LNCaP clone FGC (cell line): ENCODE data around the gene CR1.

ENCODE experiments used
- DNase-seq: peaks from one replicate; pipeline ENCODE4 v3.0.0-alpha.2; 2011; ENCODE audit warnings: low read depth
- H3K4me3 ChIP-seq: 2 replicates; pipeline ENCODE4 v1.5.1; 2011; ENCODE audit warnings: mild to moderate bottlenecking, low read depth, low read length, control low read depth
- TF ChIP-seq, protein P1 (sequence below): IDR thresholded peaks from 2 replicates; pipeline ENCODE4 v1.5.1; 2012; ENCODE audit warnings: mild to moderate bottlenecking; ENCODE audit not compliant: control insufficient read depth, insufficient read depth; ENCODE audit errors: extremely low read depth

CR1 gene

DNA sequence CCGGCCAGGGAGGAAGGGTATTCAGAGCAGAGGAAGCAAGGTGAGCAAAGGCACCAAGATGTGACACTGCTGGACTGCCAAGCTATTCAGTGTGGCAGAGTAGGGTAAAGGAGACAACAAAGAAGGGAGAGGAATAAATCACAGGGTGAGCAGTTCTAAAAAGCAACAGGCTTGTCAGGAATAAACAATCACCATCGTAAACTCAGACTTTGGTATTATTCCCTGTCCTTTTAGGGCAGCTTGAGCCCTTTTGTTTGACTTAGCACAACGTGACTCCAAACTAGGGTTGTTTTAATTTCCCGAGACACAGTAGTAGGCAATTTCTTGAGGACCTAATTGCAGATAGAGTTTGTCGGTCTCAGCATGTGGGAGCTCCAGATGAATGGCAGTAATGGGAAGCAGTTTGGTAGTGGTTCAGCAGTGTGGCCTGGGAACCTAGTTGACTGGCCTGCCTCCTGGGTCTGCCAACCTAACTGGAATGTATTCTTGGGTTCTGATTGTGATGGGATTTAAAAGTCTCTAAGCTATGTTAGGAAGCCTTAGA, 153.3 kb downstream of the CR1 start:
- TF ChIP-seq, protein P1, sequence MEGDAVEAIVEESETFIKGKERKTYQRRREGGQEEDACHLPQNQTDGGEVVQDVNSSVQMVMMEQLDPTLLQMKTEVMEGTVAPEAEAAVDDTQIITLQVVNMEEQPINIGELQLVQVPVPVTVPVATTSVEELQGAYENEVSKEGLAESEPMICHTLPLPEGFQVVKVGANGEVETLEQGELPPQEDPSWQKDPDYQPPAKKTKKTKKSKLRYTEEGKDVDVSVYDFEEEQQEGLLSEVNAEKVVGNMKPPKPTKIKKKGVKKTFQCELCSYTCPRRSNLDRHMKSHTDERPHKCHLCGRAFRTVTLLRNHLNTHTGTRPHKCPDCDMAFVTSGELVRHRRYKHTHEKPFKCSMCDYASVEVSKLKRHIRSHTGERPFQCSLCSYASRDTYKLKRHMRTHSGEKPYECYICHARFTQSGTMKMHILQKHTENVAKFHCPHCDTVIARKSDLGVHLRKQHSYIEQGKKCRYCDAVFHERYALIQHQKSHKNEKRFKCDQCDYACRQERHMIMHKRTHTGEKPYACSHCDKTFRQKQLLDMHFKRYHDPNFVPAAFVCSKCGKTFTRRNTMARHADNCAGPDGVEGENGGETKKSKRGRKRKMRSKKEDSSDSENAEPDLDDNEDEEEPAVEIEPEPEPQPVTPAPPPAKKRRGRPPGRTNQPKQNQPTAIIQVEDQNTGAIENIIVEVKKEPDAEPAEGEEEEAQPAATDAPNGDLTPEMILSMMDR, result no peak
- no peak overlapping the region for H3K4me3 ChIP-seq
- DNase-seq, result no peak

DNA sequence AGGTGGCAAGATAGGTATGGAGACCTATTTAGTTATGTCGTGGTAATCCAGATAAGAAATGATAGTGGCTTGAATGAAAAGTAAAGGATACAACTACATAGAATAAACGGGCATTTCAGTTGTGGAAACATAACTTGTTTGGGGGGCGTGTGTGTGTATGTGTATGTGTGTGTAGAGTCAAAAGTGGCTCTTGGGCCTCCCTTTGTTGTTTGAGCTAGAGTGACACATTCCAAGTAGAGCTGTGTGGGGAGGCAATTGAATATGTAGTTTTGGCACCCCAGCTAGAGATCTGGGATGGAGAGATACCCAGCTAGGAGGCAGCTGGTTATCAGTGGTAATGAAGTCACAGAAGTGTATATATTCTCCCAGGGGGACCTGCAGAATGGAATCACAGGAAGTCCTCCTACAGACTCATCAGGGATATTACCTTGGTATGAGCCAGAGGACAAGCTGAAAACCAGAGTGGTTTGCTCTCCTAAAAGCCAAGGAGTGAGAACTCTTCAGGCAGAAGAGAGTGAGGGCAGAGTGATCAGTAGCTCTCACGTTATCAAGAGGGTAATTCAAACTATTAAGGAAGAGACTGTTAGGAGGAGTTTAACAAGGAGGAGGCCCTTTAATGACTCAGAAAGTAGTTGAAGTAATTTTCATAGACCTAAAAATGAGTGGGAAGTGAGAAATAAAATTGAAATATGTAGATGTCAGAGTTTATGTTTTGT, 154.1 kb downstream of the CR1 start:
- H3K4me3 ChIP-seq, result no peak overlapping the region
- TF ChIP-seq, protein P1, result no peak
- DNase-seq, result no peak

DNA sequence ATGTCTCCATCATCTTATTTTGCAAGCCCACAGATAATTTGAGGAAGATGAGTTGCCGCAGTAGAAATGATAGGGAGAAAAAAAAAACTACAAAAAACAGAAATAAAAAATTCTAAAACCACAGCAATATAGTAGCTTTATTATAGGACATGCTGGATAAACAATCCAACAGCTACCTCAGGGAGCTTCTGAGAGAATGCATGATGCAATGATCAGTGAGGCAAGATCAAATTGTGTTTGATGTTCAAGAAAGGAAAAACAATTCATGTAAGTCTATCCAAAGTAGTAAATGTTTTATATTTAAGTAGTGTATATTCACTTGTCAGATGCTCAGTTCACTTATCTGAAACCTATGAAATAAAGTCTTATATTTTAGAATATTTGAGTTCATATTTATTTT, 155.6 kb downstream of the CR1 start:
- H3K4me3 ChIP-seq, result no peak overlapping the region
- no peak for DNase-seq
- TF ChIP-seq, protein P1, result no peak

DNA sequence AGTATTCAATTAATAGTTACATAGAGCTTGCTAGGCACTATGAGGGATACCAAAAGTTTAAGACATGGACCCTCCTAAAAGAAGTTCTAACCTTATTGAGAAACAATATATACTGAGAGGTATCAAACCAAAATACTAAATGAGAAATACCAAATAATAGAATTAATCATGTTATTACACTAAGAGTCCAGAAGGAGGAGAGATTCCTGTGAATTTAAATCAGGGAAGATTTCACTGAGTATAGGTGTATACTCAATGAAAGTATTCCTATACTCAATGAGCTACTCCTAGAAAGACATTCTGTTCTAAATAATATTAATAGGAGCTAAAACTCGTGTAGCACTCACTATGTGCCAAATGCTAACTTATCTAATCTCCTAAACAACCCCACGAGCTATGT, 158.4 kb downstream of the CR1 start:
- DNase-seq, result no peak
- TF ChIP-seq, protein P1, result 0 out of 2 replicates have a peak, but pooled peaks have one; percentile 23

DNA sequence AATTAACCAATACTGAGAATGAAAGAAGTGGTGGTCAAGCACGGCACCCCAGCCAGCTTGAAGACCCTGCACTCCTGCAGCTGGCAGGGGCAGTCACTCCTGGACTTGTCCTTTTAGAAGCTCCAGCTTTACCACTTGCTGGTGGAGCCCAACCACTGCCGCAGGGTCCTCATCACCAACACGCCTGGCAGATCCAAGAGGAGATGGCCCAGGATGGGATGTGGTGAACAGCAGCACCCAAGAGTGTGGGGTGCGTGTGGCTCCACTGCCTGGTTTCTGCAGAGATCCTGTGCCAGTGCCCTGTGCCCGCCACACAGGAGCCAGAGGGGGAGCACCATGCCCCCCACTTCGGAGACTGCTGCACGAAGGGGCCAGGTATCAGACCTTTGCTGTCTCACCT, 162.5 kb downstream of the CR1 start:
- TF ChIP-seq, protein P1, result no peak
- no peak for DNase-seq
- no peak overlapping the region for H3K4me3 ChIP-seq

More for the DNA sequence above, 158.4 kb downstream of the CR1 start:
- H3K4me3 ChIP-seq, result no peak overlapping the region

DNA sequence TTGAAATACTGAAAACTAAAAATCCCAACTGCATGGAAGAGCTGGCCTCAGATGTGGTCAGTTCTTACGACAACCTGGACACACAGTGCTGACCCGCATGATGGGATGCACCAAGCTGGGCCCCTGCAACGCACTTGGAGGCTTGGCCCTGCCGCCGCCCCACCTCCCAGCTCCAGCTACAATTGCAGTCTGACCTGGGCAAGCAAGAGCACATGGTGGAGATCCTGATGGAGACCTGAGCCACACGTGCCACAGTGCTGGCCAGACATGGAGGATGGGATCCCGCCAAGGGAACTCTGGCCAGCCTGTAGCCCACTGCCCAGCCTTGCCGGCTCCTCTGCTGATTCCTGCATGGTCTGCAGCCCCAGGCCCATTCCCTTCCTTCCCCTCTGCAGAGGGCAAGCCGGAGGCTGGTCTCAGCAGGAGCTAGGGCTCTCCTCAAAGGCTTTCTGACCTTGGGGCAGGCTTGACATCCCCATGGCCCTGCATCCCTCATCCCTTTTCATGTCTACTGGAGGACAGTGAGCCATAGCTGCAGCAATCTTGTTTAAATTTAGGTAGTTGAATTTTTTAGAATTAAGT, 163.0 kb downstream of the CR1 start:
- TF ChIP-seq, protein P1, result no peak
- DNase-seq, result no peak
- H3K4me3 ChIP-seq, result no peak overlapping the region
